Uterus (tissue), 2 donors: ENCODE data around the gene DNHD1.

Experiments used
- POLR2A ChIP-seq, 2 donors: fragments of 450-650 bp; IDR thresholded peaks; one replicate each; pipeline ENCODE4 v1.6.1; 2016; ENCODE audit warnings: antibody characterized with exemption in 2 of 2, mild to moderate bottlenecking in 1 of 2, moderate library complexity in 1 of 2
- TF ChIP-seq, protein P1 (sequence below), 4 experiments: fragments of 200-600 bp in 2 of 4; fragments of 450-650 bp in 2 of 4; sonication (generic) in 2 of 4; IDR thresholded peaks; one replicate each; pipeline ENCODE4 v1.5.1; 2016 to 2019; ENCODE audit warnings: antibody characterized with exemption in 4 of 4, mild to moderate bottlenecking in 2 of 4, moderate library complexity in 1 of 4

- TF ChIP-seq, protein P1, sequence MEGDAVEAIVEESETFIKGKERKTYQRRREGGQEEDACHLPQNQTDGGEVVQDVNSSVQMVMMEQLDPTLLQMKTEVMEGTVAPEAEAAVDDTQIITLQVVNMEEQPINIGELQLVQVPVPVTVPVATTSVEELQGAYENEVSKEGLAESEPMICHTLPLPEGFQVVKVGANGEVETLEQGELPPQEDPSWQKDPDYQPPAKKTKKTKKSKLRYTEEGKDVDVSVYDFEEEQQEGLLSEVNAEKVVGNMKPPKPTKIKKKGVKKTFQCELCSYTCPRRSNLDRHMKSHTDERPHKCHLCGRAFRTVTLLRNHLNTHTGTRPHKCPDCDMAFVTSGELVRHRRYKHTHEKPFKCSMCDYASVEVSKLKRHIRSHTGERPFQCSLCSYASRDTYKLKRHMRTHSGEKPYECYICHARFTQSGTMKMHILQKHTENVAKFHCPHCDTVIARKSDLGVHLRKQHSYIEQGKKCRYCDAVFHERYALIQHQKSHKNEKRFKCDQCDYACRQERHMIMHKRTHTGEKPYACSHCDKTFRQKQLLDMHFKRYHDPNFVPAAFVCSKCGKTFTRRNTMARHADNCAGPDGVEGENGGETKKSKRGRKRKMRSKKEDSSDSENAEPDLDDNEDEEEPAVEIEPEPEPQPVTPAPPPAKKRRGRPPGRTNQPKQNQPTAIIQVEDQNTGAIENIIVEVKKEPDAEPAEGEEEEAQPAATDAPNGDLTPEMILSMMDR (IDR thresholded peaks at IDR 0.05), result no peak
- TF ChIP-seq POLR2A (IDR thresholded peaks at IDR 0.05), result no peak
Observed at GRCh38 chr11:6523253-6523652, 26.2 kb downstream of the DNHD1 start.
